DMS53 (cell line): ENCODE measurements around the gene ADAM11.
"Not testable (repeated sequence)": the region's sequence is repeated elsewhere in the genome, so short reads cannot be mapped to it uniquely, and the experiment has no call there.

Source experiments
- DNase-seq: peaks from one replicate; lab custom pipeline; 2025; lab: John Stamatoyannopoulos, UW

Gene ADAM11

GRCh38 chr17:44795928-44796327 lies 37.1 kb downstream of the ADAM11 start:
- DNase-seq: no peak

DNA sequence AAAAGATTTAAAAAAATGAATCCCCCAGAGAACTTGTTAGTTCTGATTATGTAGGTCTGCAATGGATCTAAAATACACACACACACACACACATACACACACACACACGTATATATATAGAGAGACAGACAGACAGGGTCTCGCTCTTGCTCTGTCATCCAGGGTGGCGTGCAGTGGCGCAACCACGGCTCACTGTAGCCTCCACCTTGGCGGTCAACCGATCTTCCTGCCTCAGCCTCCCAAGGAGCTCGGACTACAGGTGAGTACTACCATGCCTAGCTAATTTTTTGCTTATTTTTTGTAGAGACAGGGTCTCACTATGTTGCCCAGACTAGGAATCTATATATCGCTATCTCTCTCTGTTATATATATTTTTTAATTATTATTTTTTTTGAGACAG lies 37.9 kb downstream of the ADAM11 start:
- no peak for DNase-seq

GRCh38 chr17:44797802-44798201 lies 39.0 kb downstream of the ADAM11 start:
- DNase-seq: no peak

DNA sequence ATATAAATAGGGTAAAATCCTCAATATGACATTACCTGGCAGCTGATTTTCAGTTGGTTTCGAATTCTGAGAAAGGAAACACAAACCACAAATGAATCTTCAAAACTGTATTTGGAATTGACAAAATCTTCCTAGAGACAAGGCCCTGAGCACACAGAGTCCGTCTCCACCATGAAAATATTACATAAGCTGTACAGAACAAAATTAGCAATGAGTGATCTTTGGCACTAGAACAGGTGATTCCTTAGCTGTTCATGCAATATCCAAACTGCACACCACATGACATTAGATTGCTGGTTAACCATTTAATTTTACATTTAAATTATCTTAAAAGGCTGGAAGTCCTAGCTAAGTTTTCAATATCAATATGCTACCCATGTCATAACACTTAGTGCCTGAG lies 39.6 kb downstream of the ADAM11 start:
- DNase-seq: no peak

GRCh38 chr17:44801880-44802279 lies 43.1 kb downstream of the ADAM11 start:
- no peak for DNase-seq

- DNase-seq: no peak
These were observed 45.7 kb downstream of the ADAM11 start for GRCh38 chr17:44804302-44805089.

- DNase-seq: no peak
These were observed 48.5 kb downstream of the ADAM11 start for GRCh38 chr17:44807093-44807816.

DNA sequence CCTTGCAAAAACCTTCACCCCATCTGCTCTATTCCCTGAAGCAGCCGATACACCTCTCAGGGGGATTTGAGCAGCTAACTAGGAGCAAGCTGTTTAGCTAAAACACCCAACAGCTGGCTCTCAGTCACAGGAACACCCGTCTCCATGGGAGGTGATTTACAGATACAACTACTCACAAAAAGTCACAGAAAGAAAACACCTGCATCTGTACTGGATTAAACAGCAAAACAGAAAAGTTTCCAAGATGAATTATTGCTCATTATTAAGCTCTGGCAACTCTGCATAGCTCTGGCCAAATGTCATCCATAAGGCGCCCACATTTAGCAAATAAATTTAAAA lies 49.0 kb downstream of the ADAM11 start:
- DNase-seq: no peak

- no peak for DNase-seq
These were observed 49.4 kb downstream of the ADAM11 start for GRCh38 chr17:44808156-44808555.

- DNase-seq: not testable (repeated sequence)
These were observed 50.0 kb downstream of the ADAM11 start for GRCh38 chr17:44808656-44809388.

- no peak for DNase-seq
These were observed 53.5 kb downstream of the ADAM11 start for GRCh38 chr17:44812263-44812662.

GRCh38 chr17:44818508-44818907 lies 59.7 kb downstream of the ADAM11 start:
- not testable (repeated sequence) for DNase-seq

DNA sequence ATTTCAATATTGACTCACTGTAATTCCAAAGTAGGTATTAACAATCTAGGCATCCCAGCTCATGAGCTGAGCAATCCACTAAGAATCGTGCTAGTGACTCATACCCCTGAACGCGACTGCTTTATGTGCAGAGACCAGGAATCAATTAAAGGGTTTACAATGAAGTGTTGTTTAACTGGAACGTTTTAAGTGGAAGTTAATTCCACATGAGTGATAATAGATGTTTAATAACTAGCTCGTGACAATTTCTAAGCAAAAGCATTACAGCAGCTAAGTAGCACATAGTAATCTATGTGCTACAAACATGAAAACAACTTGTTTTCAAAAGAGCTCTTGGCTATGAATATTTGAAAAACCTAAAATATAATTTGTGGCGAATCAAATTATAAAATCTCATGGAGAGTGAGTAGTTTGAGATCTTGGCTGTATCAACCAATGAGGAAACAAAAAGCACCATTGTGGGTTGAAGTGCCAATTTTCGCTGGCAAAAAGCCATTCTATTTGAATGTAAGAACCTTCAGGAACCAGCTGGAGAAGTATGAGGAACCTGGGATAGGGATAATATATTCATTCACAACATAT lies 61.9 kb downstream of the ADAM11 start:
- peak; percentile 79 for DNase-seq

- DNase-seq: not testable (repeated sequence)
These were observed 66.4 kb downstream of the ADAM11 start for GRCh38 chr17:44825236-44825635.

DNA sequence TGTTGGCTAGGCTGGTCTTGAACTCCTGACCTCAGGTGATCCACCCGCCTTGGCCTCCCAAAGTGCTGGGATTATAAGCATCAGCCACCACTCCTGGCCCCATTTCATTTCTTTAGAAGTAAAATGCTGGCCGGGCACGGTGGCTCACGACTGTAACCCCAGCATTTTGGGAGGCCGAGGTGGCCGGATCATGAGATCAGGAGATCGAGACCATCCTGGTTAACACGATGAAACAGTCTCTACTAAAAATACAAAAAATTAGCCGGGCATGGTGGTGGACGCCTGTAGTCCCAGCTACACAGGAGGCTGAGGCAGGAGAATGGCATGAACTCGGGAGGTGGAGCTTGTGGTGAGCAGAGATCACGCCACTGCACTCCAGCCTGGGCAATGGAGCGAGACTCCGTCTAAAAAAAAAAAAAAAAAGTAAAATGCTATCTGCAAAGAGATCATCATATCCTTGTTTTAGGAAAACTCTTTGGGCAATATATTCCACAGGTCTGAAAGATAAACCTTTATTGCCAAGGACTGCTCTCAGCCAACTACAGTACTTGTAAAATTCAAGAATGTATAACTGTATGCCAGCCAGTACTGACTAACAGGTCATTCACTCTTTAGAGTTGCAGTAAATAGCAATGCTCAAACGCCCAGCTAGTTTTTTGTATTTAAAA lies 67.5 kb downstream of the ADAM11 start:
- DNase-seq: no peak

DNA sequence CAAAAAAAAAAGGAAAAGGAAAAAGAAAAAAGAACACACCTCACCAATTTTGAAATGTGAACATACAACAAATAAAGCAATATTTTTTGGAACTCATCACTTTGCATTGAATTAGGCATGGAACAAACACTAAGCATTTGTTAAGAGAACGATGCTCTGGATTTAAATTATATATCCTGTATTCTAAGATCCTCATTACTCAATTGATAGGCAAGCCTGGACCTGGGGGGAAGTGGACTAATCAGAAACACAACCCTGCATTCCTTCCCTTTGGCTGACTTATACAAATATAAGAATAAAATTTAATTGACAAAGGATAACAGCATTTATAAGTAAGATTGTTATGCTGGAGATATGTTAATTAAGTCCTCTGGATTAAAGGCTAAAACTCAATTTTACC lies 69.1 kb downstream of the ADAM11 start:
- no peak for DNase-seq

DNA sequence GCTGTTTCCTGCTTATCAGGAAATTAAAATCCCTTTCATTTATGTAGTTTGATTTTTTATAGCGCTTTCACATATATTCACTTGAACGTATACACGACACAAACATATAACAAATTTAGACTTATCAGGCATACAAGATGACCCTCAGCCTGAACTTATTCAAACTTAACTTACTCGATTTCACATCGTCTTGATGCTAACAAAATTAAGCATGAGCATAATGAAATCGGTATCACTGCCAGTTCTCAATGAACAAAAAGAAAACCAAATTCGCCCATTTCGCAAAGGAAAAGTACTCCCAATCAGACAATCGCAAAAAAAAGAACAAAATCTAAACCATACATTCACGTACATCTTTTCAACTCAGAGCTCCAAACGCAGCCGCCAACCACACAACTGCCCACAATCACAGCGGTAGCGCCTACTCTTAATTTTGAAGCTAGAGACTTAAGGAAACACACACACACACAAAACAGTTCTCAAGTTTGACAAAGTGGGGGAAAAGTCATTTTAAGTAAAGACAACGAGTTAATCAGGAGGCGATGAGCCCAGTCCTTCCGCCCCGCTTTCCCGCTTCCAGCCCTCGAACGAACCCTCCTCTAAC lies 70.2 kb downstream of the ADAM11 start:
- peak; percentile 51 for DNase-seq

DNA sequence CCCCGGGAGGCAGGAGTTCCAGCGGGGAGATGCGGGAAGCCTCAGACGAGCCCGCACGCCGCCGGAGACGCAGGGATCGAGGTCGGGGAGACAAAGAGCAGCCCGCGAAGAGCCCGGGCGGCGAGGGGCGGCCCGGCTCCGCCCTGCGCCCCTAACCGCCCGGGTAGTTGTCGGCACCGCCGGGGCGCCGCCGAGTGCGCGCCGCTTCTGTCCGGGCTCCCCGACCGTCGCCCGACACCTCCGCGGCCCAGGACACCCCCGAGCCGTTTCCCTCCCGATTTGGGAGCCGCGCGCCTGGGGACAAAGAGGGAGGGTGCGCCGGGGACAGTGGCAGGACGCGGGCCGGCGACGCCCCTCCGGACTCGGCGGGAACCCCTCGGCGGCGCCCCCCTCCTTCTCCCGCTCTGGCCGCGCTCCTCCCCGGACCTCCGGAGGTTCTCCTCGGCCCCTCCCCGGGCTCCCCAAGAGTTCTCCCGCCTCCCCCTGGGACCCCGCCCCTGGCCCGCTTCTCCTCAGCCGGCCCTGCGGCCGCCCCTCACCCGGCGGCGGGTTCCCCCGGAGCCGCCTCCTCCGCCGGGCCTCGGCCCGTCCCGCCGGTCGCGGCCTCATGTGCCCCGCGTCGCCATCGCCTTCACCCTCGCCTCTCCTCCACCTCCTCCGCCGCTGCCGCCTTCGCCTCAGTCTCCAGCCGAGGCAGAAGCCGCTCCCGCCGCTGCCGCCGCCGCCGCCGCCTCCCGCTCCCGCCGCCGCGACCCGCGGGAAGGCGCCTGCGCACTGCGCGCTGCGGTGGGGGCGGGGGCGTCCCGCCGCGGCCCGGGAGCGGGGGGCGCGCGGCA lies 71.0 kb downstream of the ADAM11 start, which contains the start of gene GJC1:
Gene GJC1 (minus strand): TSS at position 765 of the 836 bp plus-strand sequence. CDS start 24,470 bp downstream, outside the sequence.
- DNase-seq: peak; percentile 57

GRCh38 chr17:44830359-44831288 lies 71.8 kb downstream of the ADAM11 start:
- DNase-seq: peak; percentile 68
